ENCODE measurements around the gene ZNF570. TPM values are rescaled to one million over a fixed set of nuclear protein-coding genes. Genes with fewer than 3 reads are reported as not detected.
A peak's percentile ranks its signal among the peaks of the same experiment; 100 is the strongest.

Gene ZNF570
- total and polyA plus RNA-seq, 2 of the 13 experiments (the other 11 are each of a cell fraction or from before 2014, with no cell fraction given) = 1.0 to 4.4 TPM

- TF ChIP-seq, protein P1, sequence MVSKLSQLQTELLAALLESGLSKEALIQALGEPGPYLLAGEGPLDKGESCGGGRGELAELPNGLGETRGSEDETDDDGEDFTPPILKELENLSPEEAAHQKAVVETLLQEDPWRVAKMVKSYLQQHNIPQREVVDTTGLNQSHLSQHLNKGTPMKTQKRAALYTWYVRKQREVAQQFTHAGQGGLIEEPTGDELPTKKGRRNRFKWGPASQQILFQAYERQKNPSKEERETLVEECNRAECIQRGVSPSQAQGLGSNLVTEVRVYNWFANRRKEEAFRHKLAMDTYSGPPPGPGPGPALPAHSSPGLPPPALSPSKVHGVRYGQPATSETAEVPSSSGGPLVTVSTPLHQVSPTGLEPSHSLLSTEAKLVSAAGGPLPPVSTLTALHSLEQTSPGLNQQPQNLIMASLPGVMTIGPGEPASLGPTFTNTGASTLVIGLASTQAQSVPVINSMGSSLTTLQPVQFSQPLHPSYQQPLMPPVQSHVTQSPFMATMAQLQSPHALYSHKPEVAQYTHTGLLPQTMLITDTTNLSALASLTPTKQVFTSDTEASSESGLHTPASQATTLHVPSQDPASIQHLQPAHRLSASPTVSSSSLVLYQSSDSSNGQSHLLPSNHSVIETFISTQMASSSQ (IDR thresholded peaks at IDR 0.05; ENCODE audit: low read depth) = no peak
- TF ChIP-seq, protein P1 (CRISPR knock-in tag; IDR thresholded peaks at IDR 0.05; ENCODE audit: borderline replicate concordance) = peak; percentile 48; the same call in 1 of the 2 replicates
- TF ChIP-seq, protein P2, sequence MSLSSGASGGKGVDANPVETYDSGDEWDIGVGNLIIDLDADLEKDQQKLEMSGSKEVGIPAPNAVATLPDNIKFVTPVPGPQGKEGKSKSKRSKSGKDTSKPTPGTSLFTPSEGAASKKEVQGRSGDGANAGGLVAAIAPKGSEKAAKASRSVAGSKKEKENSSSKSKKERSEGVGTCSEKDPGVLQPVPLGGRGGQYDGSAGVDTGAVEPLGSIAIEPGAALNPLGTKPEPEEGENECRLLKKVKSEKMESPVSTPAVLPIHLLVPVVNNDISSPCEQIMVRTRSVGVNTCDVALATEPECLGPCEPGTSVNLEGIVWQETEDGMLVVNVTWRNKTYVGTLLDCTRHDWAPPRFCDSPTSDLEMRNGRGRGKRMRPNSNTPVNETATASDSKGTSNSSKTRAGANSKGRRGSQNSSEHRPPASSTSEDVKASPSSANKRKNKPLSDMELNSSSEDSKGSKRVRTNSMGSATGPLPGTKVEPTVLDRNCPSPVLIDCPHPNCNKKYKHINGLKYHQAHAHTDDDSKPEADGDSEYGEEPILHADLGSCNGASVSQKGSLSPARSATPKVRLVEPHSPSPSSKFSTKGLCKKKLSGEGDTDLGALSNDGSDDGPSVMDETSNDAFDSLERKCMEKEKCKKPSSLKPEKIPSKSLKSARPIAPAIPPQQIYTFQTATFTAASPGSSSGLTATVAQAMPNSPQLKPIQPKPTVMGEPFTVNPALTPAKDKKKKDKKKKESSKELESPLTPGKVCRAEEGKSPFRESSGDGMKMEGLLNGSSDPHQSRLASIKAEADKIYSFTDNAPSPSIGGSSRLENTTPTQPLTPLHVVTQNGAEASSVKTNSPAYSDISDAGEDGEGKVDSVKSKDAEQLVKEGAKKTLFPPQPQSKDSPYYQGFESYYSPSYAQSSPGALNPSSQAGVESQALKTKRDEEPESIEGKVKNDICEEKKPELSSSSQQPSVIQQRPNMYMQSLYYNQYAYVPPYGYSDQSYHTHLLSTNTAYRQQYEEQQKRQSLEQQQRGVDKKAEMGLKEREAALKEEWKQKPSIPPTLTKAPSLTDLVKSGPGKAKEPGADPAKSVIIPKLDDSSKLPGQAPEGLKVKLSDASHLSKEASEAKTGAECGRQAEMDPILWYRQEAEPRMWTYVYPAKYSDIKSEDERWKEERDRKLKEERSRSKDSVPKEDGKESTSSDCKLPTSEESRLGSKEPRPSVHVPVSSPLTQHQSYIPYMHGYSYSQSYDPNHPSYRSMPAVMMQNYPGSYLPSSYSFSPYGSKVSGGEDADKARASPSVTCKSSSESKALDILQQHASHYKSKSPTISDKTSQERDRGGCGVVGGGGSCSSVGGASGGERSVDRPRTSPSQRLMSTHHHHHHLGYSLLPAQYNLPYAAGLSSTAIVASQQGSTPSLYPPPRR (CRISPR knock-in tag; IDR thresholded peaks at IDR 0.05; ENCODE audit: borderline replicate concordance) = 0 out of 2 replicates have a peak, but pooled peaks have one; percentile 21
- TF ChIP-seq KLF15 (CRISPR knock-in tag; IDR thresholded peaks at IDR 0.05; ENCODE audit: borderline replicate concordance) (peak; percentile 72; the same call in 1 of the 2 replicates), ZNF136 (CRISPR knock-in tag; IDR thresholded peaks at IDR 0.05; ENCODE audit: low read depth) (no peak), ZNF891 (CRISPR knock-in tag; IDR thresholded peaks at IDR 0.05) (no peak), ZNF280B (CRISPR knock-in tag; IDR thresholded peaks at IDR 0.05; ENCODE audit: borderline replicate concordance) (0 out of 2 replicates have a peak, but pooled peaks have one; percentile 16), ZNF33B (CRISPR knock-in tag; IDR thresholded peaks at IDR 0.05) (no peak), ISX (CRISPR knock-in tag; conservative IDR thresholded peaks at IDR 0.05) (no peak), SIN3A (IDR thresholded peaks at IDR 0.05; ENCODE audit: borderline replicate concordance, low read depth, low read length) (peak; percentile 77; the same call in 1 of the 2 replicates), ZNF557 (CRISPR knock-in tag; IDR thresholded peaks at IDR 0.05) (no peak), AGO1 (IDR thresholded peaks at IDR 0.05; ENCODE audit: low read depth, low read length, poor library complexity, severe bottlenecking) (no peak)
- TF ChIP-seq, protein P3, sequence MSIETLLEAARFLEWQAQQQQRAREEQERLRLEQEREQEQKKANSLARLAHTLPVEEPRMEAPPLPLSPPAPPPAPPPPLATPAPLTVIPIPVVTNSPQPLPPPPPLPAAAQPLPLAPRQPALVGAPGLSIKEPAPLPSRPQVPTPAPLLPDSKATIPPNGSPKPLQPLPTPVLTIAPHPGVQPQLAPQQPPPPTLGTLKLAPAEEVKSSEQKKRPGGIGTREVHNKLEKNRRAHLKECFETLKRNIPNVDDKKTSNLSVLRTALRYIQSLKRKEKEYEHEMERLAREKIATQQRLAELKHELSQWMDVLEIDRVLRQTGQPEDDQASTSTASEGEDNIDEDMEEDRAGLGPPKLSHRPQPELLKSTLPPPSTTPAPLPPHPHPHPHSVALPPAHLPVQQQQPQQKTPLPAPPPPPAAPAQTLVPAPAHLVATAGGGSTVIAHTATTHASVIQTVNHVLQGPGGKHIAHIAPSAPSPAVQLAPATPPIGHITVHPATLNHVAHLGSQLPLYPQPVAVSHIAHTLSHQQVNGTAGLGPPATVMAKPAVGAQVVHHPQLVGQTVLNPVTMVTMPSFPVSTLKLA (IDR thresholded peaks at IDR 0.05) = no peak
- TF ChIP-seq, protein P4, sequence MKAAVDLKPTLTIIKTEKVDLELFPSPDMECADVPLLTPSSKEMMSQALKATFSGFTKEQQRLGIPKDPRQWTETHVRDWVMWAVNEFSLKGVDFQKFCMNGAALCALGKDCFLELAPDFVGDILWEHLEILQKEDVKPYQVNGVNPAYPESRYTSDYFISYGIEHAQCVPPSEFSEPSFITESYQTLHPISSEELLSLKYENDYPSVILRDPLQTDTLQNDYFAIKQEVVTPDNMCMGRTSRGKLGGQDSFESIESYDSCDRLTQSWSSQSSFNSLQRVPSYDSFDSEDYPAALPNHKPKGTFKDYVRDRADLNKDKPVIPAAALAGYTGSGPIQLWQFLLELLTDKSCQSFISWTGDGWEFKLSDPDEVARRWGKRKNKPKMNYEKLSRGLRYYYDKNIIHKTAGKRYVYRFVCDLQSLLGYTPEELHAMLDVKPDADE (CRISPR knock-in tag; IDR thresholded peaks at IDR 0.05) = no peak
Observed at GRCh38 chr19:37468961-37469777, at the start of gene ZNF570 (continued).
